HepG2 (cell line): ENCODE results near the gene BLOC1S4. TPM values are rescaled to one million over a fixed set of nuclear protein-coding genes. Genes with fewer than 3 reads are reported as not detected.

Experiments
- ATAC-seq: fragments of 200-7000 bp; cut with Tn5 transposase; 3 replicates; pipeline ENCODE4 v1.9.1; 2020; ENCODE audit warnings: mild to moderate bottlenecking, moderate library complexity
- BruUV-seq: library from RNA; stranded (reverse); fragments of 400-500 nt; replicated peaks from 2 replicates; lab custom pipeline; 2021; lab: Mats Ljungman, UMichigan
- CTCF ChIA-PET: fragments of 300-600 bp; formaldehyde crosslinking; extraction: SDS; loops from one replicate; lab custom pipeline; 2021; ENCODE audit warnings: low total read pairs, inconsistent platforms, low intra/inter-chr PET ratio; lab: Yijun Ruan, JAX
- POLR2A ChIA-PET: fragments of 350-600 bp; sonication (Branson Sonifier 250); formaldehyde crosslinking; loops from one replicate; lab custom pipeline; 2020; ENCODE audit warnings: antibody characterized with exemption, inconsistent platforms; lab: Yijun Ruan, JAX
- DNase-seq: peaks from one replicate; pipeline ENCODE4 v3.0.0-alpha.2; 2015; ENCODE audit warnings: low spot score
- FAIRE-seq: peaks from 3 replicates; lab custom pipeline; 2011; peaks lifted over from hg19 to GRCh38; lab: Jason Lieb, UNC
- H2AFZ ChIP-seq: one replicate; pipeline ENCODE4 v1.6.1; 2011; ENCODE audit warnings: low read length, inconsistent platforms
- H3K27ac ChIP-seq: fragments of 300-600 bp; 3 replicates; pipeline ENCODE4 v1.8.0; 2011; ENCODE audit warnings: mixed run types, mild to moderate bottlenecking, mixed read lengths, low read length, inconsistent platforms; ENCODE audit not compliant: insufficient read depth; ENCODE audit errors: extremely low read length
- H3K27me3 ChIP-seq, 2 experiments: fragments of 200-600 bp in 1 of 2; 2 replicates in 1 of 2; 3 replicates in 1 of 2; pipeline versions ENCODE4 v1.6.0 to v1.8.0; 2011; ENCODE audit warnings: low read length in 2 of 2, mild to moderate bottlenecking in 2 of 2, moderate library complexity in 2 of 2, inconsistent platforms in 1 of 2; ENCODE audit not compliant: insufficient read depth in 2 of 2, control insufficient read depth in 1 of 2
- H3K36me3 ChIP-seq, 2 experiments: fragments of 200-600 bp in 1 of 2; replicated peaks in 1 of 2; 2 replicates in 1 of 2; 3 replicates in 1 of 2; pipeline versions ENCODE4 v1.5.1 to v1.8.0; 2011; ENCODE audit warnings: low read length in 2 of 2, inconsistent platforms in 1 of 2; ENCODE audit not compliant: insufficient read depth in 2 of 2, control insufficient read depth in 1 of 2
- H3K4me1 ChIP-seq: 2 replicates; pipeline ENCODE4 v1.5.1; 2012; ENCODE audit warnings: low read length, inconsistent platforms; ENCODE audit not compliant: insufficient read depth
- H3K4me2 ChIP-seq: 2 replicates; pipeline ENCODE4 v1.6.0; 2011; ENCODE audit warnings: low read depth, low read length, inconsistent platforms
- H3K4me3 ChIP-seq, 3 experiments: fragments of 200-600 bp in 1 of 3; sonication (generic), shearing (Covaris generic) in 1 of 3; replicated peaks in 1 of 3; 2 replicates each; pipeline ENCODE4 v1.5.1; 2011 to 2016; ENCODE audit warnings: low read length in 3 of 3, inconsistent platforms in 2 of 3, low read depth in 2 of 3, mild to moderate bottlenecking in 2 of 3, control low read depth in 1 of 3, mixed read lengths in 1 of 3; ENCODE audit not compliant: insufficient read depth in 1 of 3
- H3K79me2 ChIP-seq: one replicate; pipeline ENCODE4 v1.6.1; 2011; ENCODE audit warnings: low read length, inconsistent platforms; ENCODE audit not compliant: insufficient read depth
- H3K9ac ChIP-seq: 2 replicates; pipeline ENCODE4 v1.6.0; 2011; ENCODE audit warnings: mild to moderate bottlenecking, low read depth, low read length, inconsistent platforms; ENCODE audit not compliant: insufficient read depth
- H3K9me3 ChIP-seq: 2 replicates; pipeline ENCODE4 v1.5.1; 2012; ENCODE audit warnings: mild to moderate bottlenecking, low read length
- H4K20me1 ChIP-seq: 2 replicates; pipeline ENCODE4 v1.6.0; 2011; ENCODE audit warnings: inconsistent platforms, mild to moderate bottlenecking, low read length, moderate library complexity; ENCODE audit not compliant: insufficient read depth
- ZBTB33 ChIP-seq: sonication (generic); formaldehyde crosslinking; IDR thresholded peaks from 2 replicates; pipeline ENCODE4 v1.4.0; 2020; ENCODE audit warnings: missing genetic modification reagents
- ZNF543 ChIP-seq: sonication (generic); formaldehyde crosslinking; IDR thresholded peaks from 2 replicates; pipeline ENCODE4 v1.4.0; 2020; ENCODE audit warnings: mild to moderate bottlenecking, missing genetic modification reagents
- ZNF672 ChIP-seq: sonication (generic); formaldehyde crosslinking; IDR thresholded peaks from 2 replicates; pipeline ENCODE4 v1.8.1; 2022; ENCODE audit warnings: missing genetic modification reagents
- ZSCAN22 ChIP-seq: sonication (generic); formaldehyde crosslinking; IDR thresholded peaks from 2 replicates; pipeline ENCODE4 v1.4.0; 2020; ENCODE audit warnings: mild to moderate bottlenecking, missing genetic modification reagents
- WGBS: methylation state at CpG from one replicate; pipeline ENCODE4 v1.1.6; 2017; ENCODE audit warnings: low lambda C conversion rate; 5-methylcytosine and 5-hydroxymethylcytosine counted together
- in situ Hi-C: cut with HindIII; loops from 2 replicates; pipeline ENCODE4 v1.10.0; 2017; ENCODE audit warnings: low pct_unique_long_range_greater_than_20kb; ENCODE audit not compliant: extremely low pct_ligation_motif_present
- intact Hi-C: fragments of 100-400 bp; cut with micrococcal nuclease; formaldehyde crosslinking; loops from one replicate; pipeline ENCODE4 v1.10.0; 2022; ENCODE audit not compliant: unreplicated experiment
- polyA plus RNA-seq, 8 experiments: library from polyadenylated mRNA; depleted of rRNA in 3 of 8; stranded (reverse) in 7 of 8; unstranded in 1 of 8; fragments of >200 nt; fragmentation: Illumina TruSeq in 4 of 8; extraction: Trizol in 4 of 8; gene quantifications; 2 replicates each; pipeline versions ENCODE4 v1.2.1 to v1.2.3, GENCODE V29; 2011 to 2016; ENCODE audit warnings: low read depth in 4 of 8, missing spikeins in 1 of 8, mixed read lengths in 1 of 8; ENCODE audit not compliant: insufficient read depth in 1 of 8
- total RNA-seq, 5 experiments: library from RNA; depleted of rRNA; stranded (reverse); fragments of >200 nt; fragmentation: Illumina TruSeq; extraction: Trizol; gene quantifications; 2 replicates each; pipeline ENCODE4 v1.2.3, GENCODE V29; 2016; ENCODE audit warnings: low read depth in 1 of 5
- TF ChIP-seq, protein P1 (sequence below): sonication (generic); formaldehyde crosslinking; IDR thresholded peaks from 2 replicates; pipeline ENCODE4 v1.8.1; 2023; ENCODE audit warnings: mild to moderate bottlenecking, inconsistent platforms, moderate library complexity, missing genetic modification reagents, borderline replicate concordance

BLOC1S4 gene
- total and polyA plus RNA-seq, 2 of the 13 experiments (the other 11 are each of a cell fraction or from before 2014, with no cell fraction given): 15.5 to 20.9 TPM

DNA sequence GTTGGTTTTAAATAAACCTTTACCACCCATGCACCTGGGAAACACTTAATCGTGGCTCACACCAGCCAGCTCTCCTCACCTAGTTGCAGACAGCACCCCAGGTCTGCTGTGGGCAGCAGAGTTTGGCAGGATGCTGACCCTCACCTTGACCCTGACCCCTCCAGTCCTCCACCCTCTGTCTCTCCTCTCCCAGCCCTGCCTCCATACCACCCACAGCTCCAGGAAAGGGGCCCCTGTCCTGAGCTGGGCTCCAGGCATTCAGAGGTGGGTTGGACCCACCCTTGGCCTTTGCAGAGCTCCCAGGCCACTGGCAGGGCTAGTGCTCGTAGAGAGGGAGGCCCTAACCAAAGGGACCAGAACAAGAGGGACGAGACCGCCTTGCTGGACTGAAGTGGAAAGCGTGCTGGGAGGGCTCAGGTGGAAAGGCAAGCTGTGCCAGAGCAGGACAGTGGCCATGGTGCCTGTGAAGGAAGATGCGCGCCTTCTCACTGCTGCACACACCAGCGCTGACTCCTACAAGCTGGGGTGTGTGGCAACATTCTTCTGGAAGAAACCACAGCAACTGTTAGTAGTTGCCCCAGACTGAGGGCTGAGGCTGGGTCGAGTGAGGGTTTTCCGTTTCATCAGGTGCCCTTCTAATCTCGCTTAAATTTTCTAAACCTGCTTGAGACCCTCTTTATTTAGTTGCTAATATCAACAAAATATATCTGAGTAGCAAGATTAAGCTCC is 32.9 kb upstream of the BLOC1S4 start:
- FAIRE-seq (no peak), ATAC-seq (no peak), DNase-seq (no peak)
- in situ Hi-C loops: no loop called here
- H3K4me1 ChIP-seq: peaks cover 44% of the 10 kb centered on the region
- no peak overlapping the region for H3K4me3 ChIP-seq
- H3K4me2 ChIP-seq: no peak overlapping the region
- TF ChIP-seq ZNF543 (CRISPR knock-in tag): peak; percentile 62; the same call in 1 of the 2 replicates
- 0 out of 2 replicates have a peak, but pooled peaks have one; percentile 63 for TF ChIP-seq ZSCAN22 (CRISPR knock-in tag)
- TF ChIP-seq ZNF672 (CRISPR knock-in tag): no peak
- 84% methylated on average over 7 of the region's 11 CpGs for WGBS
- no peaks in the 10 kb centered on the region for H4K20me1 ChIP-seq
- ChIA-PET POLR2A (no interaction called here), CTCF (no interaction called here)
- no peak overlapping the region for H3K27ac ChIP-seq
- no peaks in the 10 kb centered on the region for H3K9me3 ChIP-seq
- intact Hi-C loops: loop anchor here (10.0 kb wide), 1 partner anchor 58 kb away; no protein-coding TSS in a partner anchor
- peaks cover 3% of the 10 kb centered on the region for H3K79me2 ChIP-seq
- H3K9ac ChIP-seq: no peak overlapping the region
- BruUV-seq: no TSS peak
- no peaks in the 10 kb centered on the region for H3K36me3 ChIP-seq
- H2AFZ ChIP-seq: no peak overlapping the region
- no peaks in the 10 kb centered on the region for H3K27me3 ChIP-seq

DNA sequence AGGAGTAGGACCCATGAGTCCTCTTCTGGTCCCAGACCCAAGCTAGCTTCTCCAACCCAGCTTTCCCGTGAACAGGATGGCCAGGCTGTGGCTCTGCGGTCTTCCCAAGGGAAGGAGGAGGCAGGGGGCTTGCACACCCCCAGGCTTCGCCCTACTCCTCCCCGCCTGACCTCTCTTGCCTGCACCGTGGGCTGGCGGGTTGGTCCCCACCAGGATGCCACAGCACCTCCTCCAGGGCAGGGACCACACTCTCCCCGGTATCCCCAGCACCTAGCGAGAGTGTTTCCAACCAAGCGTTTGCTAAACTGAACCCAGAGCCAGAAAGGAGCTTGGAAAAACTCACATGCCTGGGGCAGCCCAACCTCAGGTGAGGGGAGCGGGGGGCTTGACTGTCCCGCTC is 31.3 kb upstream of the BLOC1S4 start:
- ChIA-PET CTCF (no interaction called here), POLR2A (no interaction called here)
- no peak overlapping the region for H3K4me3 ChIP-seq
- peaks cover 54% of the 10 kb centered on the region for H3K4me1 ChIP-seq
- no peak overlapping the region for H3K9ac ChIP-seq
- intact Hi-C loops (loop anchor here (5.0 to 10.0 kb wide), 2 partner anchors 42 to 60 kb away; partner anchors contain the start of gene MRFAP1), in situ Hi-C loops (no loop called here)
- FAIRE-seq (no peak), DNase-seq (no peak), ATAC-seq (no peak)
- no peak overlapping the region for H3K4me2 ChIP-seq
- H3K36me3 ChIP-seq: no peaks in the 10 kb centered on the region
- H3K27ac ChIP-seq: no peak overlapping the region
- H4K20me1 ChIP-seq: no peaks in the 10 kb centered on the region
- 82% methylated on average over 9 of the region's 11 CpGs for WGBS
- BruUV-seq: no TSS peak
- no peaks in the 10 kb centered on the region for H3K9me3 ChIP-seq
- no peaks in the 10 kb centered on the region for H3K27me3 ChIP-seq
- no peak overlapping the region for H2AFZ ChIP-seq
- TF ChIP-seq, protein P1, sequence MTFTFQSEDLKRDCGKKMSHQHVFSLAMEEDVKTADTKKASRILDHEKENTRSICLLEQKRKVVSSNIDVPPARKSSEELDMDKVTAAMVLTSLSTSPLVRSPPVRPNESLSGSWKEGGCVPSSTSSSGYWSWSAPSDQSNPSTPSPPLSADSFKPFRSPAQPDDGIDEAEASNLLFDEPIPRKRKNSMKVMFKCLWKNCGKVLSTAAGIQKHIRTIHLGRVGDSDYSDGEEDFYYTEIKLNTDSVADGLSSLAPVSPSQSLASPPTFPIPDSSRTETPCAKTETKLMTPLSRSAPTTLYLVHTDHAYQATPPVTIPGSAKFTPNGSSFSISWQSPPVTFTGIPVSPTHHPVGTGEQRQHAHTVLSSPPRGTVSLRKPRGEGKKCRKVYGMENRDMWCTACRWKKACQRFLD (CRISPR knock-in tag): no peak
- TF ChIP-seq ZBTB33 (CRISPR knock-in tag): peak; percentile 42; the same call in 1 of the 2 replicates
- no peaks in the 10 kb centered on the region for H3K79me2 ChIP-seq
